Karpas-422 (cell line): Measurements from ENCODE around the gene SMIM13. TPM values are rescaled to one million over a fixed set of nuclear protein-coding genes. Genes with fewer than 3 reads are reported as not detected.
"Not testable (repeated sequence)": the region's sequence is repeated elsewhere in the genome, so short reads cannot be mapped to it uniquely, and the experiment has no call there.

ENCODE experiments used
- DNase-seq: peaks from one replicate; pipeline ENCODE4 v3.0.0-alpha.2; 2015
- H2AFZ ChIP-seq: fragments of 200-600 bp; sonication (generic); 2 replicates; pipeline ENCODE4 v1.6.1; 2014; ENCODE audit warnings: antibody characterized with exemption, low read length, mixed read lengths
- H3K27ac ChIP-seq: fragments of 200-600 bp; sonication (generic); 2 replicates; pipeline ENCODE4 v1.5.1; 2014; ENCODE audit warnings: mild to moderate bottlenecking, low read length, moderate library complexity
- H3K27me3 ChIP-seq: fragments of 200-600 bp; sonication (generic); 2 replicates; pipeline ENCODE4 v1.6.1; 2014; ENCODE audit warnings: low read length, mixed read lengths
- H3K36me3 ChIP-seq: fragments of 200-600 bp; sonication (generic); 2 replicates; pipeline ENCODE4 v1.6.1; 2014; ENCODE audit warnings: low read length, mixed read lengths; ENCODE audit not compliant: insufficient read depth
- H3K4me1 ChIP-seq: fragments of 200-600 bp; sonication (generic); 2 replicates; pipeline ENCODE4 v1.6.1; 2014; ENCODE audit warnings: mild to moderate bottlenecking, low read length, mixed read lengths
- H3K4me2 ChIP-seq: fragments of 200-600 bp; sonication (generic); 2 replicates; pipeline ENCODE4 v1.6.1; 2014; ENCODE audit warnings: low read length, low read depth, mild to moderate bottlenecking; ENCODE audit not compliant: poor library complexity, severe bottlenecking
- H3K4me3 ChIP-seq: fragments of 200-600 bp; sonication (generic); 2 replicates; pipeline ENCODE4 v1.5.1; 2014; ENCODE audit warnings: mild to moderate bottlenecking, antibody characterized with exemption, low read length, mixed read lengths
- H3K79me2 ChIP-seq: fragments of 200-600 bp; sonication (generic); 2 replicates; pipeline ENCODE4 v1.6.1; 2014; ENCODE audit warnings: mild to moderate bottlenecking, low read length, mixed read lengths
- H3K9ac ChIP-seq: fragments of 200-600 bp; sonication (generic); 2 replicates; pipeline ENCODE4 v1.6.0; 2014; ENCODE audit warnings: low read length
- H3K9me2 ChIP-seq: fragments of 200-600 bp; sonication (generic), shearing (Covaris generic); replicated peaks from 2 replicates; pipeline ENCODE4 v1.6.0; 2014; ENCODE audit warnings: mild to moderate bottlenecking, low read length, moderate library complexity; ENCODE audit not compliant: insufficient read depth
- H3K9me3 ChIP-seq: fragments of 300-700, 200-600 bp; sonication (generic); 2 replicates; pipeline ENCODE4 v1.6.1; 2014; ENCODE audit warnings: low read length, mixed read lengths
- H4K20me1 ChIP-seq: fragments of 200-600 bp; sonication (generic); 2 replicates; pipeline ENCODE4 v1.6.1; 2014; ENCODE audit warnings: mild to moderate bottlenecking, antibody characterized with exemption, low read length, low read depth; ENCODE audit not compliant: insufficient read depth
- total RNA-seq: library from RNA; depleted of rRNA; stranded (reverse); fragments of >200 nt; shearing (Covaris generic); gene quantifications from 2 replicates; pipeline ENCODE4 v1.2.3, GENCODE V29; 2014; ENCODE audit warnings: low replicate concordance

SMIM13 gene
- total RNA-seq, 1 experiment from 2014 or later, result 8.9 TPM

- H3K9ac ChIP-seq, result no peak overlapping the region
- no peaks in the 10 kb centered on the region for H3K79me2 ChIP-seq
- no peak overlapping the region for H3K27ac ChIP-seq
- DNase-seq, result no peak
- H3K4me2 ChIP-seq, result no peak overlapping the region
- no peaks in the 10 kb centered on the region for H3K36me3 ChIP-seq
- no peaks in the 10 kb centered on the region for H3K9me3 ChIP-seq
- no peaks in the 10 kb centered on the region for H4K20me1 ChIP-seq
- no peaks in the 10 kb centered on the region for H3K4me1 ChIP-seq
- no peaks in the 10 kb centered on the region for H3K9me2 ChIP-seq
- no peak overlapping the region for H2AFZ ChIP-seq
- H3K4me3 ChIP-seq, result no peak overlapping the region
- no peaks in the 10 kb centered on the region for H3K27me3 ChIP-seq
Measured at GRCh38 chr6:11072101-11072500, 21.5 kb upstream of the SMIM13 start.

- Histone ChIP-seq H3K4me1 (no peaks in the 10 kb centered on the region), H3K27me3 (no peaks in the 10 kb centered on the region), H4K20me1 (no peaks in the 10 kb centered on the region)
Measured at GRCh38 chr6:11076540-11076939, 17.1 kb upstream of the SMIM13 start.

GRCh38 chr6:11078266-11078665, 15.4 kb upstream of the SMIM13 start:
- H3K9me3 ChIP-seq, result no peaks in the 10 kb centered on the region
- no peaks in the 10 kb centered on the region for H3K27me3 ChIP-seq
- DNase-seq, result no peak
- H4K20me1 ChIP-seq, result no peaks in the 10 kb centered on the region
- no peak overlapping the region for H3K4me2 ChIP-seq
- no peak overlapping the region for H3K27ac ChIP-seq
- H3K36me3 ChIP-seq, result no peaks in the 10 kb centered on the region
- no peaks in the 10 kb centered on the region for H3K9me2 ChIP-seq
- H3K9ac ChIP-seq, result no peak overlapping the region
- H3K4me3 ChIP-seq, result no peak overlapping the region
- H3K79me2 ChIP-seq, result no peaks in the 10 kb centered on the region
- no peaks in the 10 kb centered on the region for H3K4me1 ChIP-seq
- H2AFZ ChIP-seq, result no peak overlapping the region

More at GRCh38 chr6:11076540-11076939, 17.1 kb upstream of the SMIM13 start:
- no peak for DNase-seq
- H3K27ac ChIP-seq, result no peak overlapping the region
- no peaks in the 10 kb centered on the region for H3K36me3 ChIP-seq
- no peaks in the 10 kb centered on the region for H3K79me2 ChIP-seq
- H3K4me2 ChIP-seq, result no peak overlapping the region
- H3K9ac ChIP-seq, result no peak overlapping the region
- H3K9me3 ChIP-seq, result no peaks in the 10 kb centered on the region
- H3K4me3 ChIP-seq, result no peak overlapping the region
- H2AFZ ChIP-seq, result no peak overlapping the region
- H3K9me2 ChIP-seq, result no peaks in the 10 kb centered on the region

- DNase-seq, result no peak
- Histone ChIP-seq H3K27me3 (no peaks in the 10 kb centered on the region), H3K9me3 (no peaks in the 10 kb centered on the region), H3K36me3 (no peaks in the 10 kb centered on the region), H3K4me1 (no peaks in the 10 kb centered on the region), H3K4me3 (no peak overlapping the region), H3K4me2 (no peak overlapping the region), H2AFZ (no peak overlapping the region), H3K27ac (no peak overlapping the region), H3K9ac (no peak overlapping the region), H4K20me1 (no peaks in the 10 kb centered on the region), H3K9me2 (no peaks in the 10 kb centered on the region), H3K79me2 (no peaks in the 10 kb centered on the region)
Measured at GRCh38 chr6:11080296-11080695, 13.3 kb upstream of the SMIM13 start.

- Histone ChIP-seq H3K4me2 (no peak overlapping the region), H3K27me3 (no peaks in the 10 kb centered on the region), H3K4me1 (no peaks in the 10 kb centered on the region), H2AFZ (no peak overlapping the region), H3K9me2 (no peaks in the 10 kb centered on the region), H3K9me3 (no peaks in the 10 kb centered on the region), H3K36me3 (no peaks in the 10 kb centered on the region), H3K27ac (no peak overlapping the region), H3K4me3 (no peak overlapping the region), H3K79me2 (no peaks in the 10 kb centered on the region), H3K9ac (no peak overlapping the region), H4K20me1 (no peaks in the 10 kb centered on the region)
- no peak for DNase-seq
Measured at GRCh38 chr6:11083491-11083890, 10.1 kb upstream of the SMIM13 start.

GRCh38 chr6:11083956-11084355, 9.7 kb upstream of the SMIM13 start:
- H3K4me3 ChIP-seq, result no peak overlapping the region
- H3K9me3 ChIP-seq, result no peaks in the 10 kb centered on the region
- DNase-seq, result no peak
- no peaks in the 10 kb centered on the region for H3K79me2 ChIP-seq
- no peak overlapping the region for H2AFZ ChIP-seq
- H3K9me2 ChIP-seq, result no peaks in the 10 kb centered on the region
- H3K4me2 ChIP-seq, result no peak overlapping the region
- H3K27ac ChIP-seq, result no peak overlapping the region
- H3K4me1 ChIP-seq, result no peaks in the 10 kb centered on the region
- no peaks in the 10 kb centered on the region for H3K27me3 ChIP-seq
- no peaks in the 10 kb centered on the region for H4K20me1 ChIP-seq
- H3K36me3 ChIP-seq, result no peaks in the 10 kb centered on the region
- no peak overlapping the region for H3K9ac ChIP-seq

GRCh38 chr6:11085758-11086435, 7.7 kb upstream of the SMIM13 start:
- no peak overlapping the region for H3K9ac ChIP-seq
- no peak for DNase-seq
- H3K27me3 ChIP-seq, result no peaks in the 10 kb centered on the region
- H3K4me1 ChIP-seq, result no peaks in the 10 kb centered on the region
- no peaks in the 10 kb centered on the region for H3K79me2 ChIP-seq
- no peaks in the 10 kb centered on the region for H3K9me2 ChIP-seq
- no peak overlapping the region for H2AFZ ChIP-seq
- H3K27ac ChIP-seq, result no peak overlapping the region
- H4K20me1 ChIP-seq, result no peaks in the 10 kb centered on the region
- H3K36me3 ChIP-seq, result no peaks in the 10 kb centered on the region
- no peaks in the 10 kb centered on the region for H3K9me3 ChIP-seq
- no peak overlapping the region for H3K4me3 ChIP-seq
- no peak overlapping the region for H3K4me2 ChIP-seq

- not testable (repeated sequence) for H2AFZ ChIP-seq
Measured at GRCh38 chr6:11087141-11087812, 6.4 kb upstream of the SMIM13 start.

More at GRCh38 chr6:11087141-11087812, 6.4 kb upstream of the SMIM13 start:
- not testable (repeated sequence) for H3K9me2 ChIP-seq, H3K79me2 ChIP-seq, H3K4me1 ChIP-seq, H3K27ac ChIP-seq, H3K4me3 ChIP-seq, H3K9ac ChIP-seq, H3K9me3 ChIP-seq, H4K20me1 ChIP-seq, H3K36me3 ChIP-seq, DNase-seq, H3K27me3 ChIP-seq, H3K4me2 ChIP-seq
